Ishikawa (cell line): ENCODE results near the gene HDAC5.

Experiments
- CREB1 ChIP-seq: IDR thresholded peaks from 2 replicates; pipeline ENCODE4 v1.6.1; 2012; ENCODE audit warnings: low read depth
- EGR1 ChIP-seq: IDR thresholded peaks from 2 replicates; pipeline ENCODE4 v1.6.1; 2012
- EP300 ChIP-seq: IDR thresholded peaks from 2 replicates; pipeline ENCODE4 v1.6.1; 2012; ENCODE audit warnings: borderline replicate concordance
- FOXM1 ChIP-seq: IDR thresholded peaks from 2 replicates; pipeline ENCODE4 v1.6.1; 2012; ENCODE audit warnings: low read depth, borderline replicate concordance
- MAX ChIP-seq: IDR thresholded peaks from 2 replicates; pipeline ENCODE4 v1.6.1; 2012
- RAD21 ChIP-seq: IDR thresholded peaks from 2 replicates; pipeline ENCODE4 v1.6.1; 2012; ENCODE audit warnings: low read depth
- TAF1 ChIP-seq: IDR thresholded peaks from 2 replicates; pipeline ENCODE4 v1.6.1; 2012; ENCODE audit warnings: low read depth, mild to moderate bottlenecking
- USF1 ChIP-seq: IDR thresholded peaks from 2 replicates; pipeline ENCODE4 v1.6.1; 2012
- YY1 ChIP-seq: IDR thresholded peaks from 2 replicates; pipeline ENCODE4 v1.6.1; 2012; ENCODE audit warnings: low read depth
- ZBTB7A ChIP-seq: IDR thresholded peaks from 2 replicates; pipeline ENCODE4 v1.6.1; 2012; ENCODE audit warnings: low read depth
- TF ChIP-seq, protein P1 (sequence below): IDR thresholded peaks from 2 replicates; pipeline ENCODE4 v1.6.1; 2012; ENCODE audit warnings: low read depth, mild to moderate bottlenecking

DNA sequence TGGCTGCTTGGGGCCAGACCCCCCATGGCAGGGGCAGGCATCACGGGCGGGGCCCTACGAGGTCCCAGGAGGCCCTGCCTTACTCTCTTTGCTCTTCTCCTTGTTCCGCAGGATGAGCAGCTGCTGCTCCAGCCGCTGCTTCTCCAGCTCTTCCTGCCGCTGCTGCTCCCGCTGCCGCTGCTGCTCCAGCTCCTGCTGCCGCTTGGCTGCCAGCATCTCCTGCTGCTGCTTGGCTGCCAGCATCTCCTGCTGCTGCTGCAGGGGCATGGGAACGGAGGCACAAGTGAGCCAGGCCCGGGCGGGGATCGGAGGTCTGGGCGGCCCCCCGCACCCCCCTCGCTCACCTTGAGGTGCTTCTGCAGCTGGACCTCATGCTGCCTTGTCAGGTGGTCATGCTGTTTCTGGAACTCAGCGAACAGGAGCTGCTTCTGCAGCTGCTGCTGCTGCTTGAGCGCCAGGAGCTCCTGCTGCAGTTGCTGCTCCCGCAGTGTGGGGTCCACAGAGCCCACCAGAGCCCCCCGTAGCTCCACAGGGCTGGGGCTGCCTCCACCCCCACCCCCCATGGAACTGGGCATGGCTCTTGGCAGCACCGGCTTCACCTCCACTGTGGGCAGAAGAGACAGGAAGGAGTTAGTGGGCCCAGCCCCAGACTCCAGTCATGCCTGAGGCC is 30.1 kb downstream of the HDAC5 start:
- TF ChIP-seq ZBTB7A (no peak), MAX (no peak), YY1 (no peak), EP300 (no peak), TAF1 (no peak), CREB1 (no peak), RAD21 (no peak), USF1 (no peak), EGR1 (no peak), FOXM1 (no peak)
- TF ChIP-seq, protein P1, sequence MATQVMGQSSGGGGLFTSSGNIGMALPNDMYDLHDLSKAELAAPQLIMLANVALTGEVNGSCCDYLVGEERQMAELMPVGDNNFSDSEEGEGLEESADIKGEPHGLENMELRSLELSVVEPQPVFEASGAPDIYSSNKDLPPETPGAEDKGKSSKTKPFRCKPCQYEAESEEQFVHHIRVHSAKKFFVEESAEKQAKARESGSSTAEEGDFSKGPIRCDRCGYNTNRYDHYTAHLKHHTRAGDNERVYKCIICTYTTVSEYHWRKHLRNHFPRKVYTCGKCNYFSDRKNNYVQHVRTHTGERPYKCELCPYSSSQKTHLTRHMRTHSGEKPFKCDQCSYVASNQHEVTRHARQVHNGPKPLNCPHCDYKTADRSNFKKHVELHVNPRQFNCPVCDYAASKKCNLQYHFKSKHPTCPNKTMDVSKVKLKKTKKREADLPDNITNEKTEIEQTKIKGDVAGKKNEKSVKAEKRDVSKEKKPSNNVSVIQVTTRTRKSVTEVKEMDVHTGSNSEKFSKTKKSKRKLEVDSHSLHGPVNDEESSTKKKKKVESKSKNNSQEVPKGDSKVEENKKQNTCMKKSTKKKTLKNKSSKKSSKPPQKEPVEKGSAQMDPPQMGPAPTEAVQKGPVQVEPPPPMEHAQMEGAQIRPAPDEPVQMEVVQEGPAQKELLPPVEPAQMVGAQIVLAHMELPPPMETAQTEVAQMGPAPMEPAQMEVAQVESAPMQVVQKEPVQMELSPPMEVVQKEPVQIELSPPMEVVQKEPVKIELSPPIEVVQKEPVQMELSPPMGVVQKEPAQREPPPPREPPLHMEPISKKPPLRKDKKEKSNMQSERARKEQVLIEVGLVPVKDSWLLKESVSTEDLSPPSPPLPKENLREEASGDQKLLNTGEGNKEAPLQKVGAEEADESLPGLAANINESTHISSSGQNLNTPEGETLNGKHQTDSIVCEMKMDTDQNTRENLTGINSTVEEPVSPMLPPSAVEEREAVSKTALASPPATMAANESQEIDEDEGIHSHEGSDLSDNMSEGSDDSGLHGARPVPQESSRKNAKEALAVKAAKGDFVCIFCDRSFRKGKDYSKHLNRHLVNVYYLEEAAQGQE = no peak
